Activated T-cell treated with anti-CD3 and anti-CD28 coated beads, Interleukin-2, amount 50 U/mL, for 1 hour (primary cell): Measurements from ENCODE around the gene DHRS2.
"Not testable (repeated sequence)": the region's sequence is repeated elsewhere in the genome, so short reads cannot be mapped to it uniquely, and the experiment has no call there.

Experiments
- DNase-seq: peaks from one replicate; pipeline ENCODE4 v3.0.0-alpha.2; 2020

Gene DHRS2

GRCh38 chr14:23634698-23635412, 1.3 kb upstream of the DHRS2 start:
- DNase-seq, result not testable (repeated sequence)

- not testable (repeated sequence) for DNase-seq
Observed at GRCh38 chr14:23637312-23637654, 1.1 kb downstream of the DHRS2 start.

GRCh38 chr14:23637655-23638413, 1.7 kb downstream of the DHRS2 start:
- DNase-seq, result not testable (repeated sequence)

- no peak for DNase-seq
Observed at GRCh38 chr14:23638414-23639047, 2.4 kb downstream of the DHRS2 start.

- no peak for DNase-seq
Observed at GRCh38 chr14:23639048-23639890, 3.1 kb downstream of the DHRS2 start.

GRCh38 chr14:23639891-23640523, 3.8 kb downstream of the DHRS2 start:
- no peak for DNase-seq

GRCh38 chr14:23640524-23641141, 4.5 kb downstream of the DHRS2 start:
- no peak for DNase-seq

GRCh38 chr14:23641180-23641914, 5.2 kb downstream of the DHRS2 start:
- no peak for DNase-seq

GRCh38 chr14:23641915-23642588, 5.9 kb downstream of the DHRS2 start:
- no peak for DNase-seq

- DNase-seq, result no peak
Observed at GRCh38 chr14:23643533-23644194, 7.5 kb downstream of the DHRS2 start.

GRCh38 chr14:23644195-23644918, 8.2 kb downstream of the DHRS2 start:
- no peak for DNase-seq

- DNase-seq, result no peak
Observed at GRCh38 chr14:23644919-23645336, 8.8 kb downstream of the DHRS2 start.

- DNase-seq, result no peak
Observed at GRCh38 chr14:23645504-23645811, 9.3 kb downstream of the DHRS2 start.

GRCh38 chr14:23645812-23646647, 9.9 kb downstream of the DHRS2 start:
- DNase-seq, result no peak

- no peak for DNase-seq
Observed at GRCh38 chr14:23646648-23647549, 10.7 kb downstream of the DHRS2 start.

- no peak for DNase-seq
Observed at GRCh38 chr14:23647619-23648018, 11.5 kb downstream of the DHRS2 start.

- DNase-seq, result no peak
Observed at GRCh38 chr14:23648764-23649460, 12.7 kb downstream of the DHRS2 start.
